Stimulated activated CD8-positive, alpha-beta memory T cell treated with anti-CD3 and anti-CD28 coated beads, Interleukin-4, amount 100 ng/mL, for 48 hours (primary cell): Measurements from ENCODE around the gene ULBP1.
"Not testable (repeated sequence)": the region's sequence is repeated elsewhere in the genome, so short reads cannot be mapped to it uniquely, and the experiment has no call there.

Source experiments
- DNase-seq: peaks from one replicate; pipeline ENCODE4 v3.0.0-alpha.2; 2020

The ULBP1 gene

GRCh38 chr6:149953934-149954327 lies 9.8 kb upstream of the ULBP1 start:
- not testable (repeated sequence) for DNase-seq

- DNase-seq: not testable (repeated sequence)
Measured at GRCh38 chr6:149954328-149954983, 9.3 kb upstream of the ULBP1 start.

DNA sequence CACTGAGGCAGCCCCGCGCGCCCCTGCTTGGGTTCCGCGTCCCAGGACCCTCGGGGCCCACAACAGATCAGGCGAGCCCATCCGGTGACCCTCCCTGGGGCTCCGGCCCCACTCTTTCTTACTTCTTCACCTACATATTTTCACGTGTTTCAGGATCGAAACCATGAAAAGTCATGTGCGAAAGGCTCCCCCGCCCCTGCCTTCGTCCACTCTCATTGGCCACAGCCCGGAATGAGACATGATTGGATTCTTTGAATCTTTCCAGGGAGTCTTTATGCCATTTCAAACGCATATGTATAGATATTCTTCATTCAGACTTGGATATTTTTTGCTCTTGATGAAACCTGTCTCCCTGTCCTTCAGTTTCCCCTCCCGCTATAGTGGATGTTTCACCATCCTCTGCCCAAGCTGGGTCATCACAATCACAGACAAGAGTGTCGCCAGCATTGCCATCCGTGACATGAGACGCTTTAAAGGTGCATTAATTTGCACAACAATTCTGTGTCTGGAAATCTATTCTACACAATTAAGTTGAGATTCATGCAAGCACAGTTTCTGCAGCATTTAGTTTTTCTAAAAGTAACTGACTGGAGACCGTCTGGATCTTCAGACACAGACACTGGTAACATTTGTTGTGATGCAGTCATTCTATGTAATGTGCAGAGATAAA lies 8.6 kb upstream of the ULBP1 start:
- DNase-seq: not testable (repeated sequence)

DNA sequence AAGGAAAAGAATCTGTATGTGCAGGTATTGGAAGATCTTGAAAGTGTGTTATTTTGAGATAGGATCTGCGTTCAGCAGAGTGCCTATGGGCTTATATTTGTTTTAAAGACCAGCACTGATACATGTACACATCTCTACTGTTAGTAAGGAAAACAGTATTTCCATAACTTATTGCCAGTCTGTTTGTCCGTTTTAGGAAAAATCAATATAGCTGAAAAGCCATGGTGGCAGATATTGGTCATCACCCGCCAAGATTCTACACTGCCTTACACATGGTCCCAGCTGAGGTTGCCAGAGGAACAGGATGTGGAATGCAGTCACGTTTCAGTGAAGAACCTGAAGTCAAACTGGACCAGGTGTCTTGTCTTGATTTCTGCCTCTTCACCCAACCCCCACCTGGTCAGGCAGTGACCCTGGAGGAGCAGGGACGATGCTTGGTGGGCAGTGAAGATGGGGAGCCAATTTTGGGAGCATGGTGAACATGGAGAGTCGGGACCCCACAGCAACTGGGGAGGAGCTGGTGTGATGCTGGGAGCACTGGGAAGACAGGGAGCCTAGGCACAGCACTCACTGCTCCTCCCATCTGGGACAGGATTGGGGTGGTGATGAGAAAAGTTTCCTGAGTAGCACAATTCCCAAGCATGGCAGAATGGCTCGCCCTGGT lies 8.0 kb upstream of the ULBP1 start:
- DNase-seq: not testable (repeated sequence)

DNA sequence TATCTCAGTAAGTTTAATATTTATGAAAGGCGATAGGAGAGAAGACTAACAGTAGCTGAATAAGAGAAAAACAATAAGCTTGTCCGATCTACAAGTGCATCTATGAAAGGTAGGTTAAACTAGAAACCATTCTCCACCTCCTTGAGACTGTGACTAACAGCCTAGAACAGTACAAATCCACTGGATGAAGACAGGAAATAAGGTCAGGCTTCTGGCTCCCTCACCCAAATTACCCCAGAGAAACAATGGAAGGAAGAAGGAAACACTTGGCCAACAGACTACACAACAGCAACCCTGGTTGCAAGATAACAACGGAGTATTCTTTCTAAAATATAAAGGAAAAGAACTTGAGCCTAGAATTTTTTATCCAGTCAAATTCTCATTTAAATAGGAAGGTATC lies 5.6 kb upstream of the ULBP1 start:
- DNase-seq: not testable (repeated sequence)

DNA sequence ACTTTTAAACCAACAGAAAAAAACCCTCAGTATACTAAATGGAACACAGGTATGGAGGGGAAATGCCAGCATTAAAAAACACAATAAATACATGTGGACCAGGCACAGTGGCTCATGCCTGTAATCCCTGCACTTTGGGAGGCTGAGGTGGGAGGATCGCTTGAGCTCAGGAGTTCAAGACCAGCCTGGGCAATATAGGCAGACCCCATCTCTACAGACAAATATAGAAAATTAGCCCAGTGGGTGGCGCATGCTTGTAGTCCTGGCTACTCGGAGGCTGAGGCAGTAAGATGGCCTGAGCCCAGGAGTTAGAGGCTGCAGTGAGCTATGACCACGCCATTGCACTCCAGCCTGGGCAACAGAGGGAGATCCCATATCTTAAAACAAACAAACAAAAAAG lies 3.9 kb upstream of the ULBP1 start:
- DNase-seq: not testable (repeated sequence)

DNA sequence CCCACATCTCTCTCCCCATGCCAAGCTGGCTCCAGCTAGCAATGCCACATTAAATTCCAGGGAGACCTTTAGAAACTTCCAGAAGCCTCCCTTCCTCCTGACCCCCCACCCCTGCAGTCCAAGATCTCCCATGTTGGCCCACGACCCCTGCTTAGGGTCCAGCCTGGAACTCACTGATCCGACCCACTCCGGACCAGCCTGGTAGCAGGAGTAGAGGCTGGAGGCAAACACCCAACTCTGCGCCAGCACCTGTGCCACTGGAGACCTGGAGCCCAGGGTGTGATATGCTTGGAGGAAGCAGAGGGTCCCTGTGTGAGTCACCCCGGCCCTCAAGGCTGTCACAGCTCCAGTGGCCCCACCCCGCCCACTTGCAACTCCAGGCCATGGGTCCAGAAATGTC lies 3.3 kb upstream of the ULBP1 start:
- DNase-seq: no peak

GRCh38 chr6:149961728-149962425 lies 1.9 kb upstream of the ULBP1 start:
- peak; percentile 55 for DNase-seq

DNA sequence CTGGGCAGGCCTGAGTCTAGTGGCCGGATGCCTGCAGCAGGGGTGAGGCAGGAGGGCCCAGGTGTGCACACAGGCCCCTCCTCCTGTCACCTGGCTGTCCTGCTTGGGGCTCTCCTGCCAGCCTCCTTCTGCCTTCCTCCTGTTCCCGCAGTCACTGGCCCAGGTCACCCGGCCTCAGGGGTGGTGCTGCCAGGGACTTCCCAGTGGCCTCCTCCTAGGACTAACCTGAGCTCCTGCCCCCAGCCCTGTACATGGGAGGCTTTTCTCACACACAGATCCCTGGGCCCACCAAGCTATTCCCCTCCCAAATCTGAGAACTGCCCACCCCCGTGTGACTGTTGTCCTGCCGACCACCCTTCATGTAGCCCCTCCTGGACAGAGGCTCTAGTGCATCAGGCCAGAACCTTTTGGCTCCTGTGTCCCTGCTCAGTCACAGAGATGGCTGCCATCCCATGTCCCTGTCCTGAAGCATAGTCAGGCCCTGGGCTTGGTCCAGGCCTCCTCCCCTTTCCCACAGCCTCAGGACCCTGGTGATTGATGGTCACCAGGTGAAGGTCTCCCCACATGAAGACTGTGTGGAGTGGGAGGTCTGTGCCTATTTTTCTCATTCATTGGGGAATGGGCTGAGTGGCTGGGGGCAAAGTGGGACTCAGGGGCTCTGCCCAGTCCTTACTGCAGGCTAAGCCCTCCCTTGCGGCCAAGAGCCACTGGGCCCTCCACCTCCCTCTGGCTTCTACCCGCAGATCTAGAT lies 1.1 kb upstream of the ULBP1 start:
- no peak for DNase-seq

GRCh38 chr6:149963212-149963461 lies 606 bp upstream of the ULBP1 start:
- DNase-seq: peak; percentile 67

DNA sequence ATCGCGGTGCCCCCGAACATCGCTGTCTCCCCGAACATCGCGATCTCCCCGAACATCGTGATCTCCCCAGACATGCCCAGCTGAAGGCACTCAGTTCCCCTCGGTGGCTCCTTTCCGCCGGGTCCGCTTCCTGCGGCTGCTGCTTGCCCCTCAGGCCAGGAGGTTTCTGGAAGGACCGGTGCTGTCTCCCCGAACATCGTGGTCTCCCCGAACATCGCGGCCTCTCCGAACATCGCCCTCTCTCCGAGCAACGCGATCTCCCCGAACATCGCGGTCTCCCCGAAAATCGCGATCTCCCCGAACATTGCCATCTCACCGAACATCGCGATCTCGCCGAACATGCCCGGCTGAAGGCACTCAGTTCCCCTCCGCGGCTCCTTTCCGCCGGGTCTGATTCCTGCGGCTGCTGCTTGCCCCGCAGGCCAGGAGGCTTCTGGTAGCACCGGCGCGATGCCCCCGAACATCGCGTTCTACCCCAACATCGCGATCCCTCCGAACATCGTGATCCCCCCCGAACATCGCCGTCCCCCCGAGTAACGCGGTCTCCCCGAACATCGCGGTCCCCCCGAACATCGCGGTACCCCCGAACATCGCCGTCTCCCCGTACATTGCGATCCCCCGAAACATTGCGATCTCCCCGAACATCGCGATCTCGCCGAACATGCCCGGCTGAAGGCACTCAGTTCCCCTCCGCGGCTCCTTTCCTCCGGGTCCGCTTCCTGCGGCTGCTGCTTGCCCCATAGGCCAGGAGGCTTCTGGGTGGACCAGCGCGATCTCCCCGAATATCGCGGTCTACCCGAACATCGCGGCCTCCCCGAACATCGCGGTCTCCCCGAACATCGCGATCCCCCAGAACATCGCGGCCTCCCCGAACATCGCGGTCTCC lies 808 bp downstream of the ULBP1 start:
- peak; percentile 44 for DNase-seq

DNA sequence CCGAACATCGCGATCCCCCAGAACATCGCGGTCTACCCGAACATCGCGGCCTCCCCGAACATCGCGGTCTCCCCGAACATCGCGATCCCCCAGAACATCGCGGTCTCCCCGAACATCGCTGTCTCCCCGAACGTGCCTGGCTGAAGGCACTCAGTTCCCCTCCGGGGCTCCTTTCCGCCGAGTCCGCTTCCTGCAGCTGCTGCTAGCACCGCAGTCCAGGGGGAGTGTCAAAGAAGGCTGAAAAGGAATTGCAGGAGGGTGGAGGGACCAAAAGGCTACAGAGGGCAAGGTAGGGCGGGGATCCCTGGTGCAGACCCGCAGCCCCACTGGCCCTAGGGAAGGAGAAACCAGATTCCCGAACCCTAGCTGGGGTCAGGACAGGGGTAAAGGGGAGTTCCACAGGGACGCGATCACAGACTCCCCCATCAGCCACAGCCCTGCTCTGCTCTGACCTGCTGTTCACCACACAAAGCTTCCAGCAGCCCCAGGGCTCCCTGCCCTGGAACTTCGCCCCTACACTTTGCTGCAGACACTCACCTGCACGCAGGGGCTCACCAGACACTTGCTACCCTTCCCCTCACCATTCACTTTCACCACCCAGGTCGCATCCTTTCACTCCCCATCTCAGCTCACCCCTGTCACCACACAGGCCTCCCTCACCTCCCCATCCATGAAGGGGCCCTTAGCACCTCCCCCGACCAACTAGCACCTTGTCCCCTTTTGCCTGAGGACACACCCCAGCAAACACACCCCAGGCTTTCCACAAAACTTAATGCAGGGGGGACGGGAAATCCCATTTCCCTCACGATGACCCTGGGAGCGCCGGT lies 1.7 kb downstream of the ULBP1 start:
- DNase-seq: no peak

DNA sequence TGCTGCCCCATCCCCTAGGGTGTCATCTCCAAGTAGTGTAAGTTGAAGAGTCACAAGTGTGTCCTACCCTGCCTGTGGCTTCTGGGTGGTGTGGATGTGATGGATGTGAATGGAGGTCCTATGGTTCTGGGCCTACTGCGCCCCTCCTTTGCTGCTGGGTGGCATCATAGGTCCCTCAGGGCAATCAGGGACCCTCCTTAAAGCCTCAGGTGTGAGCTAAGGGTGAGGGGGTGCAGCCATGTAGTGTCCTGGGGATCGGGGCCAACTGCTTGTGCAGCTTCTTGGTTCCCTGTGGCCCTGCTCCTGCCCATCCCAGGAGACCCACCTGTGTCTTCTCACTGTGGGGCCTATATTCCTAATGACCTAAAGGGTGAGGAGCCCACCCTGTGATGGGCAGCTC lies 2.6 kb downstream of the ULBP1 start:
- not testable (repeated sequence) for DNase-seq

DNA sequence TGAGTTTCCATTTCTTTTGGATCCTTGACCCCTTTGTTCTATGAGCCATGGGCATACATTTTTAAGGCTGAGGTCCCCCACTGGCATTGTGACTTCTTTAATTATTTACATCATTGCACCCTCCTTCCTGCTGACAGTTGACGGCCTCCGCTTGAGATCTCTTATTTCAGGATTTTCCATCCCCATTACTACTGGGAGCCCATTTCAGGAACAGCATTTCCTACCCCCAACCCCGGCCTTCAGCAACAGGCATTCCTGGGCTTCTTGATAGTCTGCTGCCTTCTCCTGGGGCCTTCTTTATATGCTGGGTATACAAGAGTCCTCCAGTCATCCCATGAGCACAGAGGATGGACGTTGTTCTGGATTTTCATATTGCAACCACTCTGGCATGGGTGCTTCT lies 3.8 kb downstream of the ULBP1 start:
- no peak for DNase-seq

- DNase-seq: not testable (repeated sequence)
Measured at GRCh38 chr6:149967999-149968398, 4.3 kb downstream of the ULBP1 start.

GRCh38 chr6:149968909-149969308 lies 5.2 kb downstream of the ULBP1 start:
- DNase-seq: not testable (repeated sequence)

- DNase-seq: no peak
Measured at GRCh38 chr6:149969635-149970034, 5.9 kb downstream of the ULBP1 start.

GRCh38 chr6:149974394-149974793 lies 10.7 kb downstream of the ULBP1 start:
- not testable (repeated sequence) for DNase-seq

DNA sequence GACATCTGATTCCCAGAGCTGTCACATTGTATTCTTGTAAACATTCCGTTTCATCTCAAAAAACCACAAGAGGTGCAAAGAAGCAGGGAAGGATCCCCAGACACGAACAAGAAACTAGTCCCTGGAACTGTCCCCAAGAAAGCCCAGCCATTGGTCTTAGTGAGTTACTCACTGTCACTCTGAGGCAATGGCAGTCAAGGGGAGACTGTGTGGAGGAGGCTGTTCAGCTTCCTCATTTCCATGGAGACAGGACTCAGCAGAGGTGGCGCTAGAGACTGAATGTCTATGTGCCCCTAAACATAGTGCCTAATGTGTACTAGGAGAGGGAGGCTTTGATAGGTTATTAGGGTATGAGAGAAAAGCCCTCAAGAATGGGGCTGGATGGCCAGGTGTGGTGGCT lies 11.1 kb downstream of the ULBP1 start:
- no peak for DNase-seq

DNA sequence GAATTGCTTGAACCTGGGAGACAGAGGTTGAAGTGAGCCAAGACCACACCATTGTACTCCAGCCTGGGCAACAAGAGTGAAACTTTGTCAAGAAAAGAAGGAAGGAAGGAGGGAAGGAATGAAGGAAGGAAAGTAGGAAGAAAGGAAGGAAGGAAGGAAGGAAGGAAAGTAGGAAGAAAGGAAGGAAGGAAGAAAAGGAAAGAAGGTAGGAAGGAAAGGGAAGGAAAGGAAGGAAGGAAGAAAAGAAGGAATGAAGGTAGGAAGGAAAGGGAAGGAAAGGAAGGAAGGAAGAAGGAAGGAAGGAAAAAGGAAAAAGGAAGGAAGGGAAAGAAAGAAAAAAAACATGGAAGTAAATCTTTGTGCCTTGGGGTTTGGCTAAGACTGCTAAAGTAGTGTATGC lies 11.7 kb downstream of the ULBP1 start:
- DNase-seq: no peak

DNA sequence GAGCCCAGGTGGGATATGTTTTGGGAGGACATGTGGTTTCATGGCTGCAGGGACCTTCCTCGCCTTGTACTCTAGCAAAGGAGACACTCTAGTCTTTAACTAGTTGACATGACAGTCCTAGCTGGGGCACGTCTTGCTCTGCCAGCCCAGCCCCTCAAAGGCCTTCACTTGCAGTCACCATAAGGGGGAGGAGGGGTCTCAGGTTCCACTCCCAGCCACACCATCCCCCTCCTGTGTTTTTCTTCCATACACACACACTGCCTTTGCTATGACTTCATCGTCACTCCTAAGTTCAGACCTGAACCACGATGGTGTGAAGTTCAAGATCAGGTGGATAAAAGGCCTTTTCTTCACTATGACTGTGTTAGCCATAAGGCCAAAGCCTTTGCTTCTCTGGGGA lies 13.5 kb downstream of the ULBP1 start:
- no peak for DNase-seq
